Measurements from ENCODE around the gene DSG1. TPM values are rescaled to one million over a fixed set of nuclear protein-coding genes. Genes with fewer than 3 reads are reported as not detected.

The DSG1 gene
- total and polyA plus RNA-seq, 2 experiments from 2014 or later: not detected

GRCh38 chr18:31393286-31393685, 75.3 kb downstream of the DSG1 start:
- in situ Hi-C loops (cut with MboI): no loop called here

GRCh38 chr18:31396796-31397612, 79.0 kb downstream of the DSG1 start:
- Histone ChIP-seq H3K79me2 (ENCODE audit: insufficient read depth) (no peaks in the 10 kb centered on the region), H3K9me2 (ENCODE audit: insufficient read depth) (no peaks in the 10 kb centered on the region), H3K9ac (no peak overlapping the region), H3K27me3 (replicated peaks; ENCODE audit: insufficient read depth) (no peaks in the 10 kb centered on the region), H3K9me3 (ENCODE audit: low read depth) (no peaks in the 10 kb centered on the region), H4K20me1 (ENCODE audit: insufficient read depth) (no peaks in the 10 kb centered on the region), H3F3A (ENCODE audit: insufficient read depth) (no peaks in the 10 kb centered on the region), H3K4me3 (no peak overlapping the region), H3K27ac (no peak overlapping the region), H3K4me1 (ENCODE audit: insufficient read depth) (no peaks in the 10 kb centered on the region), H3K36me3 (ENCODE audit: low read depth) (no peaks in the 10 kb centered on the region), H3K4me2 (ENCODE audit: unreplicated experiment) (no peak overlapping the region), H2AFZ (no peak overlapping the region)
- in situ Hi-C loops (cut with MboI): no loop called here
- 23 to 25% methylated on average over 6 of the region's 6 CpGs for WGBS, 2 experiments (ENCODE audit: low coverage in 1 of 2, low lambda C conversion rate in 2 of 2, missing lambda C conversion rate in 2 of 2)
- no peak for DNase-seq
- no peak for TF ChIP-seq EZH2phosphoT487 (IDR thresholded peaks at IDR 0.05; ENCODE audit: insufficient read depth, low read depth)
- TF ChIP-seq EZH2 (IDR thresholded peaks at IDR 0.05; ENCODE audit: insufficient read depth, poor library complexity, severe bottlenecking): no peak

More at GRCh38 chr18:31393286-31393685, 75.3 kb downstream of the DSG1 start:
- WGBS, 2 experiments (ENCODE audit: low coverage in 1 of 2, low lambda C conversion rate in 2 of 2, missing lambda C conversion rate in 2 of 2): 23 to 25% methylated on average over 3 of the region's 3 CpGs
- Histone ChIP-seq H3K4me2 (ENCODE audit: unreplicated experiment) (no peak overlapping the region), H3K36me3 (ENCODE audit: low read depth) (no peaks in the 10 kb centered on the region), H3F3A (ENCODE audit: insufficient read depth) (no peaks in the 10 kb centered on the region), H3K4me3 (no peak overlapping the region), H3K4me1 (ENCODE audit: insufficient read depth) (no peaks in the 10 kb centered on the region), H2AFZ (no peak overlapping the region), H3K9me2 (ENCODE audit: insufficient read depth) (no peaks in the 10 kb centered on the region), H3K27me3 (replicated peaks; ENCODE audit: insufficient read depth) (no peaks in the 10 kb centered on the region), H3K9me3 (ENCODE audit: low read depth) (no peaks in the 10 kb centered on the region), H4K20me1 (ENCODE audit: insufficient read depth) (no peaks in the 10 kb centered on the region), H3K27ac (no peak overlapping the region), H3K79me2 (ENCODE audit: insufficient read depth) (no peaks in the 10 kb centered on the region), H3K9ac (no peak overlapping the region)
- DNase-seq: no peak
- TF ChIP-seq EZH2 (IDR thresholded peaks at IDR 0.05; ENCODE audit: insufficient read depth, poor library complexity, severe bottlenecking) (no peak), EZH2phosphoT487 (IDR thresholded peaks at IDR 0.05; ENCODE audit: insufficient read depth, low read depth) (no peak)

GRCh38 chr18:31398191-31398590, 80.2 kb downstream of the DSG1 start:
- in situ Hi-C loops (cut with MboI): no loop called here
- no peak for DNase-seq
- WGBS, 2 experiments (ENCODE audit: low coverage in 1 of 2, low lambda C conversion rate in 2 of 2, missing lambda C conversion rate in 2 of 2): 0 to 2% methylated on average over 2 of the region's 2 CpGs

GRCh38 chr18:31399306-31400032, 81.5 kb downstream of the DSG1 start:
- Histone ChIP-seq H3K27me3 (replicated peaks; ENCODE audit: insufficient read depth) (no peaks in the 10 kb centered on the region), H3F3A (ENCODE audit: insufficient read depth) (no peaks in the 10 kb centered on the region), H3K27ac (no peak overlapping the region), H3K79me2 (ENCODE audit: insufficient read depth) (no peaks in the 10 kb centered on the region), H2AFZ (no peak overlapping the region), H4K20me1 (ENCODE audit: insufficient read depth) (no peaks in the 10 kb centered on the region), H3K4me2 (ENCODE audit: unreplicated experiment) (no peak overlapping the region), H3K36me3 (ENCODE audit: low read depth) (no peaks in the 10 kb centered on the region), H3K9ac (no peak overlapping the region), H3K9me3 (ENCODE audit: low read depth) (no peaks in the 10 kb centered on the region), H3K4me3 (no peak overlapping the region), H3K9me2 (ENCODE audit: insufficient read depth) (no peaks in the 10 kb centered on the region), H3K4me1 (ENCODE audit: insufficient read depth) (no peaks in the 10 kb centered on the region)
- TF ChIP-seq EZH2 (IDR thresholded peaks at IDR 0.05; ENCODE audit: insufficient read depth, poor library complexity, severe bottlenecking) (no peak), EZH2phosphoT487 (IDR thresholded peaks at IDR 0.05; ENCODE audit: insufficient read depth, low read depth) (no peak)
- in situ Hi-C loops (cut with MboI): no loop called here
- DNase-seq: no peak
- WGBS, 2 experiments (ENCODE audit: low coverage in 1 of 2, low lambda C conversion rate in 2 of 2, missing lambda C conversion rate in 2 of 2): 4 to 5% methylated on average over 6 of the region's 6 CpGs

More at GRCh38 chr18:31398191-31398590, 80.2 kb downstream of the DSG1 start:
- no peak overlapping the region for H3K9ac ChIP-seq
- no peaks in the 10 kb centered on the region for H3K79me2 ChIP-seq (ENCODE audit: insufficient read depth)
- H3F3A ChIP-seq (ENCODE audit: insufficient read depth): no peaks in the 10 kb centered on the region
- no peaks in the 10 kb centered on the region for H3K27me3 ChIP-seq (replicated peaks; ENCODE audit: insufficient read depth)
- H3K27ac ChIP-seq: no peak overlapping the region
- H3K9me3 ChIP-seq (ENCODE audit: low read depth): no peaks in the 10 kb centered on the region
- TF ChIP-seq EZH2 (IDR thresholded peaks at IDR 0.05; ENCODE audit: insufficient read depth, poor library complexity, severe bottlenecking): no peak
- TF ChIP-seq EZH2phosphoT487 (IDR thresholded peaks at IDR 0.05; ENCODE audit: insufficient read depth, low read depth): no peak
- no peaks in the 10 kb centered on the region for H4K20me1 ChIP-seq (ENCODE audit: insufficient read depth)
- no peaks in the 10 kb centered on the region for H3K36me3 ChIP-seq (ENCODE audit: low read depth)
- no peaks in the 10 kb centered on the region for H3K9me2 ChIP-seq (ENCODE audit: insufficient read depth)
- H3K4me1 ChIP-seq (ENCODE audit: insufficient read depth): no peaks in the 10 kb centered on the region
- no peak overlapping the region for H2AFZ ChIP-seq
- H3K4me2 ChIP-seq (ENCODE audit: unreplicated experiment): no peak overlapping the region
- H3K4me3 ChIP-seq: no peak overlapping the region
